Pancreas (tissue), 10 donors: ENCODE data around the gene SERPINB6. TPM values are rescaled to one million over a fixed set of nuclear protein-coding genes. Genes with fewer than 3 reads are reported as not detected.
"Not testable (repeated sequence)": the region's sequence is repeated elsewhere in the genome, so short reads cannot be mapped to it uniquely, and the experiment has no call there.

ENCODE experiments used
- ATAC-seq, 4 donors: fragments of 200-7000 bp; cut with Tn5 transposase; one replicate each; pipeline versions ENCODE4 v1.8.0 to v1.9.1; 2020; ENCODE audit warnings: mild to moderate bottlenecking in 4 of 4, moderate library complexity in 4 of 4
- DNase-seq, 6 donors: peaks; one replicate each; pipeline ENCODE4 v3.0.0-alpha.2; 2020
- FAIRE-seq: peaks from 2 replicates; lab custom pipeline; 2012; peaks lifted over from hg19 to GRCh38; lab: Jason Lieb, UNC
- H3K27ac ChIP-seq, 4 donors: fragments of 200-600 bp; sonication (generic); 1 replicate in 3 of 4; 2 replicates in 1 of 4; pipeline versions ENCODE4 v1.5.0 to v1.8.0; 2020
- H3K27me3 ChIP-seq, 4 donors: fragments of 200-600 bp; one replicate each; pipeline ENCODE4 v1.8.0; 2021
- H3K36me3 ChIP-seq, 3 donors: fragments of 200-600 bp; sonication (generic) in 1 of 3; one replicate each; pipeline versions ENCODE4 v1.5.0 to v1.8.0; 2020 to 2021
- H3K4me1 ChIP-seq, 3 donors: fragments of 200-600 bp; one replicate each; pipeline ENCODE4 v1.8.0; 2021
- H3K4me3 ChIP-seq, 4 donors: fragments of 200-600 bp; sonication (generic) in 2 of 4; one replicate each; pipeline versions ENCODE4 v1.5.0 to v1.8.0; 2020 to 2021
- H3K9me3 ChIP-seq, 4 donors: fragments of 200-600 bp; one replicate each; pipeline ENCODE4 v1.8.0; 2021
- CTCF ChIP-seq, 4 donors: fragments of 200-600 bp; sonication (generic) in 3 of 4; IDR thresholded peaks; one replicate each; pipeline versions ENCODE4 v1.5.0 to v1.8.0; 2021; ENCODE audit warnings: antibody characterized with exemption in 4 of 4
- WGBS, 2 donors: extraction: QIAGEN DNeasy Blood & Tissue Kit; methylation state at CpG; one replicate each; pipeline ENCODE4 v1.1.7; 2013; 5-methylcytosine and 5-hydroxymethylcytosine counted together
- intact Hi-C, 3 donors: fragments of 100-400 bp; cut with DNase I; formaldehyde crosslinking; loops; one replicate each; pipeline versions ENCODE4 v1.11.1 to v1.14.2; 2022
- polyA plus RNA-seq, 2 donors: library from polyadenylated mRNA; stranded (reverse); fragments of 200-250 nt; gene quantifications; one replicate each; pipeline ENCODE4 v1.2.3, GENCODE V29; 2013
- total RNA-seq, 6 donors: library from RNA; stranded (reverse); fragmentation: NEBNext Ultra II Directional in 4 of 6; extraction: Animal tissue kit (Norgen Biotek cat#: 25700) in 4 of 6; gene quantifications; one replicate each; pipeline versions ENCODE4 v1.2.1 to v1.2.4, GENCODE V29; 2021 to 2023
- donor health status: healthy with polysubstance abuse.
- donor health status: DM: no; HTN: no; CAD: no; lungs with moderate emphysema.
- donor health status: DM: no; HTN: no; CAD: no.
- donor health status: control.
- donor health status: control.
- donor health status: Bipolar disorder and iron deficiency.
- donor health status: DM: yes; HTN: yes; CAD: no.
- donor health status: DM: no; HTN: no; CAD: no.
- donor health status: DM: no; HTN: no; CAD: no.
- donor health status: DM: yes; HTN: yes; CAD: no.

Gene SERPINB6
- total and polyA plus RNA-seq, 8 donors: 77.7 to 193 (median 103) TPM

GRCh38 chr6:2911171-2911570, 60.2 kb downstream of the SERPINB6 start:
- no peaks in the 10 kb centered on the region for H3K36me3 ChIP-seq
- FAIRE-seq (no peak), ATAC-seq (no peak), DNase-seq (no peak)
- H3K27ac ChIP-seq: no peak overlapping the region
- H3K4me1 ChIP-seq: no peaks in the 10 kb centered on the region
- intact Hi-C loops: loop anchor here in 1 of 3 donors (10.0 kb wide), 2 partner anchors 66 to 126 kb away; partner anchors contain the start of gene SERPINB1
- WGBS, 2 donors: 73 to 85% methylated on average over 4 of the region's 4 CpGs
- no peaks in the 10 kb centered on the region for H3K27me3 ChIP-seq
- H3K4me3 ChIP-seq: no peak overlapping the region
- no peaks in the 10 kb centered on the region for H3K9me3 ChIP-seq
- TF ChIP-seq CTCF (IDR thresholded peaks at IDR 0.05): no peak

GRCh38 chr6:2909718-2910117, 61.6 kb downstream of the SERPINB6 start:
- no peak for DNase-seq
- no peak for FAIRE-seq
- Histone ChIP-seq H3K9me3 (no peaks in the 10 kb centered on the region), H3K36me3 (no peaks in the 10 kb centered on the region), H3K4me3 (no peak overlapping the region), H3K27me3 (no peaks in the 10 kb centered on the region), H3K27ac (no peak overlapping the region), H3K4me1 (no peaks in the 10 kb centered on the region)
- ATAC-seq: no peak
- TF ChIP-seq CTCF (IDR thresholded peaks at IDR 0.05): no peak
- intact Hi-C loops: loop anchor here in 1 of 3 donors (10.0 kb wide), 2 partner anchors 65 to 125 kb away; partner anchors contain the start of gene SERPINB1
- 81 to 82% methylated on average over 4 of the region's 4 CpGs for WGBS, 2 donors

- H3K36me3 ChIP-seq, ATAC-seq, H3K9me3 ChIP-seq, H3K4me1 ChIP-seq, H3K4me3 ChIP-seq, H3K27me3 ChIP-seq, H3K27ac ChIP-seq, intact Hi-C loops, DNase-seq, FAIRE-seq: not testable (repeated sequence)
- WGBS, 2 donors: 84 to 89% methylated on average over 16 of the region's 16 CpGs
Measured at GRCh38 chr6:2909051-2909606, 62.2 kb downstream of the SERPINB6 start.

- H3K9me3 ChIP-seq, H3K4me3 ChIP-seq, H3K27ac ChIP-seq, intact Hi-C loops, ATAC-seq, H3K4me1 ChIP-seq, H3K27me3 ChIP-seq, DNase-seq, FAIRE-seq, H3K36me3 ChIP-seq: not testable (repeated sequence)
- 86 to 93% methylated on average over 3 of the region's 3 CpGs for WGBS, 2 donors
Measured at GRCh38 chr6:2908516-2908915, 62.9 kb downstream of the SERPINB6 start.

- FAIRE-seq, DNase-seq, H3K27me3 ChIP-seq, H3K9me3 ChIP-seq, intact Hi-C loops, H3K36me3 ChIP-seq, H3K4me1 ChIP-seq: not testable (repeated sequence)
- 32 to 39% methylated on average over 25 to 33 of the region's 39 CpGs for WGBS, 2 donors
- ATAC-seq: peak; percentile 71 to 85 (median 81)
- Histone ChIP-seq H3K27ac (peak overlapping the region in 1 of 4 donors; percentile 64), H3K4me3 (peak overlapping the region in 3 of 4 donors; percentile 29 to 72 (median 52))
Measured at GRCh38 chr6:2903411-2904185, 67.8 kb downstream of the SERPINB6 start.

- FAIRE-seq, intact Hi-C loops: not testable (repeated sequence)
Measured at GRCh38 chr6:2901645-2902502, 69.5 kb downstream of the SERPINB6 start.

More at GRCh38 chr6:2901645-2902502, 69.5 kb downstream of the SERPINB6 start:
- peak overlapping the region in 2 of 4 donors; percentile 64 to 82 for H3K27ac ChIP-seq
- not testable (repeated sequence) for H3K27me3 ChIP-seq, H3K36me3 ChIP-seq, DNase-seq, H3K4me1 ChIP-seq, H3K9me3 ChIP-seq, ATAC-seq
- 70 to 74% methylated on average over 27 of the region's 27 CpGs for WGBS, 2 donors
- peak overlapping the region in 3 of 4 donors; percentile 26 to 72 (median 52) for H3K4me3 ChIP-seq
